HepG2 (cell line): ENCODE data around the gene GLT1D1. TPM values are rescaled to one million over a fixed set of nuclear protein-coding genes. Genes with fewer than 3 reads are reported as not detected.

Source experiments
- ADNP ChIP-seq: sonication (generic); formaldehyde crosslinking; IDR thresholded peaks from 2 replicates; pipeline ENCODE4 v1.4.0; 2020; ENCODE audit warnings: missing genetic modification reagents
- CCAR2 ChIP-seq: fragments of 200-400 bp; formaldehyde crosslinking; optimal IDR thresholded peaks from 2 replicates; pipeline ENCODE3; 2018; ENCODE audit warnings: low read depth, mild to moderate bottlenecking, low read length, moderate library complexity
- CREM ChIP-seq, 2 experiments: sonication (generic) in 1 of 2; formaldehyde crosslinking in 1 of 2; IDR thresholded peaks; 2 replicates each; pipeline versions ENCODE4 v1.4.0 to v1.6.1; 2016 to 2020; ENCODE audit warnings: antibody characterized with exemption in 1 of 2, mild to moderate bottlenecking in 1 of 2, missing genetic modification reagents in 1 of 2
- ETV5 ChIP-seq: IDR thresholded peaks from 2 replicates; pipeline ENCODE4 v1.6.1; 2018; ENCODE audit warnings: missing biosample characterization, missing genetic modification reagents, inconsistent platforms, borderline replicate concordance
- FOSL2 ChIP-seq: sonication (generic); formaldehyde crosslinking; IDR thresholded peaks from 2 replicates; pipeline ENCODE4 v1.4.0; 2020; ENCODE audit warnings: missing genetic modification reagents
- GABPA ChIP-seq, 2 experiments: IDR thresholded peaks; 2 replicates each; pipeline ENCODE4 v1.6.1; 2011 to 2016; ENCODE audit warnings: low read depth in 2 of 2, low read length in 1 of 2, missing biosample characterization in 1 of 2, missing genetic modification characterization in 1 of 2
- HMG20B ChIP-seq: conservative IDR thresholded peaks from 2 replicates; pipeline ENCODE4 v1.6.1; 2016; ENCODE audit warnings: missing genetic modification reagents, missing compliant biosample characterization
- SALL2 ChIP-seq: sonication (generic); formaldehyde crosslinking; IDR thresholded peaks from 2 replicates; pipeline ENCODE4 v1.8.1; 2023; ENCODE audit warnings: mild to moderate bottlenecking, missing genetic modification reagents, inconsistent platforms
- ZFY ChIP-seq: sonication (generic); formaldehyde crosslinking; IDR thresholded peaks from 2 replicates; pipeline ENCODE4 v1.4.0; 2020; ENCODE audit warnings: missing genetic modification reagents
- ZKSCAN8 ChIP-seq: IDR thresholded peaks from 2 replicates; pipeline ENCODE4 v1.6.1; 2016; ENCODE audit warnings: borderline replicate concordance, missing genetic modification reagents, missing compliant biosample characterization
- ZMAT3 ChIP-seq: sonication (generic); formaldehyde crosslinking; conservative IDR thresholded peaks from 2 replicates; pipeline ENCODE4 v1.7.0; 2021; ENCODE audit warnings: missing genetic modification reagents
- ZNF253 ChIP-seq: sonication (generic); formaldehyde crosslinking; IDR thresholded peaks from 2 replicates; pipeline ENCODE4 v1.8.0; 2022; ENCODE audit warnings: mild to moderate bottlenecking, missing genetic modification reagents, borderline replicate concordance
- ZNF343 ChIP-seq: sonication (generic); formaldehyde crosslinking; IDR thresholded peaks from 2 replicates; pipeline ENCODE4 v1.4.0; 2020; ENCODE audit warnings: mild to moderate bottlenecking, missing genetic modification reagents
- ZNF550 ChIP-seq: sonication (generic); formaldehyde crosslinking; IDR thresholded peaks from 2 replicates; pipeline ENCODE4 v1.4.0; 2020; ENCODE audit warnings: mild to moderate bottlenecking, missing genetic modification reagents, borderline replicate concordance
- ZSCAN21 ChIP-seq: sonication (generic); formaldehyde crosslinking; IDR thresholded peaks from 2 replicates; pipeline ENCODE4 v1.8.0; 2022; ENCODE audit warnings: mild to moderate bottlenecking, missing genetic modification reagents, moderate library complexity, borderline replicate concordance
- polyA plus RNA-seq, 8 experiments: library from polyadenylated mRNA; depleted of rRNA in 3 of 8; stranded (reverse) in 7 of 8; unstranded in 1 of 8; fragments of >200 nt; fragmentation: Illumina TruSeq in 4 of 8; extraction: Trizol in 4 of 8; gene quantifications; 2 replicates each; pipeline versions ENCODE4 v1.2.1 to v1.2.3, GENCODE V29; 2011 to 2016; ENCODE audit warnings: low read depth in 4 of 8, missing spikeins in 1 of 8, mixed read lengths in 1 of 8; ENCODE audit not compliant: insufficient read depth in 1 of 8
- total RNA-seq, 5 experiments: library from RNA; depleted of rRNA; stranded (reverse); fragments of >200 nt; fragmentation: Illumina TruSeq; extraction: Trizol; gene quantifications; 2 replicates each; pipeline ENCODE4 v1.2.3, GENCODE V29; 2016; ENCODE audit warnings: low read depth in 1 of 5
- TF ChIP-seq, protein P1 (sequence below): sonication (generic); formaldehyde crosslinking; IDR thresholded peaks from 2 replicates; pipeline ENCODE4 v1.5.1; 2020; ENCODE audit warnings: mild to moderate bottlenecking, missing genetic modification reagents, moderate library complexity
- TF ChIP-seq, protein P2 (sequence below): sonication (generic); formaldehyde crosslinking; IDR thresholded peaks from 2 replicates; pipeline ENCODE4 v1.4.0; 2020; ENCODE audit warnings: mild to moderate bottlenecking, missing genetic modification reagents
- TF ChIP-seq, protein P3 (sequence below): sonication (generic); formaldehyde crosslinking; IDR thresholded peaks from 2 replicates; pipeline ENCODE4 v1.4.0; 2020; ENCODE audit warnings: missing genetic modification reagents, borderline replicate concordance

GLT1D1 gene
- total and polyA plus RNA-seq, 2 of the 13 experiments (the other 11 are each of a cell fraction or from before 2014, with no cell fraction given), result 0.09 to 0.17 TPM

DNA sequence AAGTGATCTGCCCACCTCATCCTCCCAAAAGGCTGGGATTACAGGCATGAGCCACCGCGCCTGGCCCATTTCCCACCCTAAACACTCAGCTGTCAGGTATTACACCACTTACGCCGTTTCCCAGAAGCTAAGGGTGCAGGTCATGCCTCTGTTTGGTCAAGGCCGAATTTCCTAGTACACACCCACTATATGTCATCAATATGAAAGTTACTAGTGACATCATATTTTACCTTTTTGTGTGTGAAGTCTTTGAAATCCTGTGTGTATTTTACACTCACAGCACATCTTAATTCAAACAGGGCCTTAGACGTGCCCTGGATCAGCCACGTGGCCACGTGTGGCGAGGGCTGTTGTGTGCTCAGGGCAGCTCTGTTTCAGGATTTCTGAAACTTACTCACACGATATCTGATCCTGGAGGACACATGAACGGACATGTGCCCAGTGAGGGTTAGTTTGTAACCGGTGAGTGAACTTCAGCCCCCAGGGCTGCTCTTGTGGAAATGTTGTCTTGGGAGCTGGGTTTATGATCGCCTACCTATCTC, 51.8 kb downstream of the GLT1D1 start (continued):
- TF ChIP-seq, protein P1, sequence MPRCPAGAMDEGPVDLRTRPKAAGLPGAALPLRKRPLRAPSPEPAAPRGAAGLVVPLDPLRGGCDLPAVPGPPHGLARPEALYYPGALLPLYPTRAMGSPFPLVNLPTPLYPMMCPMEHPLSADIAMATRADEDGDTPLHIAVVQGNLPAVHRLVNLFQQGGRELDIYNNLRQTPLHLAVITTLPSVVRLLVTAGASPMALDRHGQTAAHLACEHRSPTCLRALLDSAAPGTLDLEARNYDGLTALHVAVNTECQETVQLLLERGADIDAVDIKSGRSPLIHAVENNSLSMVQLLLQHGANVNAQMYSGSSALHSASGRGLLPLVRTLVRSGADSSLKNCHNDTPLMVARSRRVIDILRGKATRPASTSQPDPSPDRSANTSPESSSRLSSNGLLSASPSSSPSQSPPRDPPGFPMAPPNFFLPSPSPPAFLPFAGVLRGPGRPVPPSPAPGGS (CRISPR knock-in tag), result peak; percentile 45; the same call in 1 of the 2 replicates
- TF ChIP-seq, protein P2, sequence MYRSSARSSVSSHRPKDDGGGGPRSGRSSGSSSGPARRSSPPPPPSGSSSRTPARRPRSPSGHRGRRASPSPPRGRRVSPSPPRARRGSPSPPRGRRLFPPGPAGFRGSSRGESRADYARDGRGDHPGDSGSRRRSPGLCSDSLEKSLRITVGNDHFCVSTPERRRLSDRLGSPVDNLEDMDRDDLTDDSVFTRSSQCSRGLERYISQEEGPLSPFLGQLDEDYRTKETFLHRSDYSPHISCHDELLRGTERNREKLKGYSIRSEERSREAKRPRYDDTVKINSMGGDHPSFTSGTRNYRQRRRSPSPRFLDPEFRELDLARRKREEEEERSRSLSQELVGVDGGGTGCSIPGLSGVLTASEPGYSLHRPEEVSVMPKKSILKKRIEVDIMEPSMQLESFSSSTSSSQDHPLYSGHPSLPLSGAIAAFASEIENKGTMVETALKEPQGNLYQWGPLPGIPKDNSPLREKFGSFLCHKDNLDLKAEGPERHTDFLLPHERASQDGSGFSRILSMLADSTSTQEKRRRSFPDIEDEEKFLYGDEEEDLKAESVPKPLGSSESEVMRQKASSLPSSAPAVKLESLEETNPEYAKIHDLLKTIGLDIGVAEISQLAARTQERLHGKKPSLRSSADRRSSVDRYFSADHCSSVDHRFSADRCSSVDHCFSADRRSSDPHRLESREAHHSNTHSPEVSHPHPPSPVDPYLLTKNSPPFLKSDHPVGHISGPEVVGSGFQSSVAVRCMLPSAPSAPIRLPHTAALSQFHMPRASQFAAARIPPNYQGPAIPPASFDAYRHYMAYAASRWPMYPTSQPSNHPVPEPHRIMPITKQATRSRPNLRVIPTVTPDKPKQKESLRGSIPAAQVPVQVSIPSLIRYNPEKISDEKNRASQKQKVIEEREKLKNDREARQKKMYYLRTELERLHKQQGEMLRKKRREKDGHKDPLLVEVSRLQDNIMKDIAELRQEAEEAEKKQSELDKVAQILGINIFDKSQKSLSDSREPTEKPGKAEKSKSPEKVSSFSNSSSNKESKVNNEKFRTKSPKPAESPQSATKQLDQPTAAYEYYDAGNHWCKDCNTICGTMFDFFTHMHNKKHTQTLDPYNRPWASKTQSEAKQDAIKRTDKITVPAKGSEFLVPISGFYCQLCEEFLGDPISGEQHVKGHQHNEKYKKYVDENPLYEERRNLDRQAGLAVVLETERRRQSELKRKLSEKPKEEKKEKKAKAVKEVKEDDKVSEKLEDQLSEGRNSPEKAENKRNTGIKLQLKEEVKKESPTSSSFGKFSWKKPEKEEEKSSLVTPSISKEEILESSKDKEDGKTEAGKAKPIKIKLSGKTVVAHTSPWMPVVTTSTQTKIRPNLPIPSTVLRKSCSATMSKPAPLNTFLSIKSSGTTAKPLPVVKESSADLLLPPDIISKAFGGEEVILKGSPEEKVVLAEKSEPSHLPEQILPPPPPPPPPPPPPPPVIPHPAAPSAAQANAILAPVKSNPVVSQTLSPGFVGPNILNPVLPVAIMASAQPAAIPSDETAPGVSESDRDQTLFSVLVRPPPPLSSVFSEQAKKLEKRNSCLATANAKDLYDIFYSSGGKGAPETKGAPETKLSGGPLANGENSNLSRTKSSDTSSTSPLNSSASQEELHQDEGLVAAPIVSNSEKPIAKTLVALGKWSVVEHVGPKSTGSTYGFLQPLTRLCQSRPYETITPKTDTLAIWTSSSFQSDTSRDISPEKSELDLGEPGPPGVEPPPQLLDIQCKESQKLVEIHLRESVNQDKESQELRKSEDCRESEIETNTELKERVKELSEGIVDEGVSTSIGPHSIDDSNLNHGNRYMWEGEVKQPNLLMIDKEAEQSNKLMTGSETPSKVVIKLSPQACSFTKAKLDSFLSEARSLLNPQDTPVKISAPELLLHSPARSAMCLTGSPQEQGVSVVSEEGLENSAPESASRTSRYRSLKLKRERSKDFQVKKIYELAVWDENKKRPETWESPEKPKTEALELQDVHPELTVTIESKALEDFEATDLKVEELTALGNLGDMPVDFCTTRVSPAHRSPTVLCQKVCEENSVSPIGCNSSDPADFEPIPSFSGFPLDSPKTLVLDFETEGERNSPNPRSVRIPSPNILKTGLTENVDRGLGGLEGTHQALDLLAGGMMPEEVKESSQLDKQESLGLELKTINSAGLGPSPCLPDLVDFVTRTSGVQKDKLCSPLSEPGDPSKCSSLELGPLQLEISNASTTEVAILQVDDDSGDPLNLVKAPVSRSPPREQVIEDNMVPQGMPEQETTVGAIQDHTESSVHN (CRISPR knock-in tag), result peak; percentile 41; the same call in 1 of the 2 replicates
- TF ChIP-seq ZMAT3 (CRISPR knock-in tag), result peak; percentile 76; the same call in 1 of the 2 replicates
- no peak for TF ChIP-seq ZNF550 (CRISPR knock-in tag)
- TF ChIP-seq, protein P3, sequence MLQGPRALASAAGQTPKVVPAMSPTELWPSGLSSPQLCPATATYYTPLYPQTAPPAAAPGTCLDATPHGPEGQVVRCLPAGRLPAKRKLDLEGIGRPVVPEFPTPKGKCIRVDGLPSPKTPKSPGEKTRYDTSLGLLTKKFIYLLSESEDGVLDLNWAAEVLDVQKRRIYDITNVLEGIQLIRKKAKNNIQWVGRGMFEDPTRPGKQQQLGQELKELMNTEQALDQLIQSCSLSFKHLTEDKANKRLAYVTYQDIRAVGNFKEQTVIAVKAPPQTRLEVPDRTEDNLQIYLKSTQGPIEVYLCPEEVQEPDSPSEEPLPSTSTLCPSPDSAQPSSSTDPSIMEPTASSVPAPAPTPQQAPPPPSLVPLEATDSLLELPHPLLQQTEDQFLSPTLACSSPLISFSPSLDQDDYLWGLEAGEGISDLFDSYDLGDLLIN (CRISPR knock-in tag), result no peak
- TF ChIP-seq ZFY (CRISPR knock-in tag), result peak; percentile 72
- no peak for TF ChIP-seq GABPA (IDR thresholded peaks at IDR 0.05; ENCODE audit: low read depth, low read length)
- peak; percentile 43; the same call in 1 of the 2 replicates for TF ChIP-seq GABPA (CRISPR knock-in tag; IDR thresholded peaks at IDR 0.05; ENCODE audit: low read depth)
- TF ChIP-seq FOSL2 (CRISPR knock-in tag), result peak; percentile 75; the same call in 1 of the 2 replicates
- TF ChIP-seq ZNF343, result 0 out of 2 replicates have a peak, but pooled peaks have one; percentile 32
- TF ChIP-seq ADNP (CRISPR knock-in tag), result peak; percentile 7
- peak; percentile 28; the same call in 1 of the 2 replicates for TF ChIP-seq ETV5 (CRISPR knock-in tag)
- no peak for TF ChIP-seq HMG20B (CRISPR knock-in tag)
- peak; percentile 81 for TF ChIP-seq CREM (IDR thresholded peaks at IDR 0.05)
- no peak for TF ChIP-seq CREM (CRISPR knock-in tag; IDR thresholded peaks at IDR 0.05)
- no peak for TF ChIP-seq ZSCAN21
- no peak for TF ChIP-seq ZNF253 (CRISPR knock-in tag)
- TF ChIP-seq SALL2, result no peak
- no peak; the same call in 1 of the 2 replicates for TF ChIP-seq ZKSCAN8 (CRISPR knock-in tag)
- no peak for TF ChIP-seq CCAR2
